Measurements from ENCODE around the gene GABRB3. TPM values are rescaled to one million over a fixed set of nuclear protein-coding genes. Genes with fewer than 3 reads are reported as not detected.

Gene GABRB3
- total and polyA plus RNA-seq, 2 of the 8 experiments (the other 6 are each of a cell fraction or from before 2014, with no cell fraction given): 98.8 to 163 TPM

DNA sequence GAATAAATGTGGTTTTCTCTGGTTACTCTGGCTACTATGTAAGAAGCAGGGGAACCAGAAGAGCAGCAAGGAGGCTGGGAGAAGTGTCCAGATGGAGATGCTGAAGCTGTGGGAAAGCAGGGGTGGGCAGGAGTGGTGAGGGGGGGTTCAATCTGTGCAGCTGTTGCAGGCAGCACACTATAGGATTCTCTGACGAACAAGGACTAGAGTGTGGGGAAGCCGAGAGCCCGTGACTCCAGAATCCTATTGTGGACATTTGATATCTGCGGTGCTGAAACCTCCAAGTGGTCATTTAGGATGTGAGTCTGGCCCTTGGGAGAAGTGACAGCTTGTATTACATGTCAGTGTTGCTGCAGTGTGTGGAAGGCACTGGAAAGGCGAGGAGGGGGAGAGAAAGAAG is 60.5 kb downstream of the GABRB3 start (continued):
- no peak for TF ChIP-seq JUND (IDR thresholded peaks at IDR 0.05; ENCODE audit: low read length)
- no peak for TF ChIP-seq MAFK (IDR thresholded peaks at IDR 0.05; ENCODE audit: low read depth, low read length)
- no peak for TF ChIP-seq SP4 (IDR thresholded peaks at IDR 0.05; ENCODE audit: low read length)
- no peak for TF ChIP-seq RNF2 (IDR thresholded peaks at IDR 0.05; ENCODE audit: borderline replicate concordance, low read depth, low read length, missing control alignments, poor library complexity, severe bottlenecking)
- TF ChIP-seq CBX5 (IDR thresholded peaks at IDR 0.05; ENCODE audit: low read depth, low read length): no peak
- no peak for TF ChIP-seq SIX5 (IDR thresholded peaks at IDR 0.05; ENCODE audit: low read depth, low read length)
- TF ChIP-seq NRF1 (IDR thresholded peaks at IDR 0.05; ENCODE audit: low read depth, low read length): no peak
- TF ChIP-seq SAP30 (IDR thresholded peaks at IDR 0.05; ENCODE audit: insufficient read depth, insufficient replicate concordance, low read length): no peak
- TF ChIP-seq PHF8 (conservative IDR thresholded peaks at IDR 0.05; ENCODE audit: low read depth, low read length): no peak

Measured in H1 (cell line).